Endothelial cell of umbilical vein (primary cell): Measurements from ENCODE around the gene HOXA1. TPM values are rescaled to one million over a fixed set of nuclear protein-coding genes. Genes with fewer than 3 reads are reported as not detected.

Experiments used
- BruUV-seq: library from RNA; stranded (reverse); fragments of 400-500 nt; replicated peaks from 2 replicates; lab custom pipeline; 2021; lab: Mats Ljungman, UMichigan
- CTCF ChIA-PET: fragments of 300-600, 350-600 bp; sonication (Branson Sonifier 250); formaldehyde crosslinking; loops from one replicate; lab custom pipeline; 2021; ENCODE audit warnings: antibody characterized with exemption, inconsistent platforms; lab: Charles Lee
- POLR2A ChIA-PET: fragments of 300-600, 350-600 bp; sonication (Branson Sonifier 250); formaldehyde crosslinking; loops from one replicate; lab custom pipeline; 2021; ENCODE audit warnings: antibody characterized with exemption, inconsistent platforms; lab: Charles Lee
- DNase-seq: peaks from one replicate; pipeline ENCODE4 v3.0.0-alpha.2; 2011; ENCODE audit warnings: low read depth, low spot score
- FAIRE-seq: peaks from 2 replicates; lab custom pipeline; 2011; peaks lifted over from hg19 to GRCh38; lab: Jason Lieb, UNC
- H2AFZ ChIP-seq: 2 replicates; pipeline ENCODE4 v1.6.0; 2012; ENCODE audit warnings: low read depth, low read length, control low read depth, inconsistent platforms
- H3K27ac ChIP-seq: 2 replicates; pipeline ENCODE4 v1.5.1; 2011; ENCODE audit warnings: low read depth, mild to moderate bottlenecking, control low read depth, low read length, moderate library complexity; ENCODE audit not compliant: insufficient read depth
- H3K27me3 ChIP-seq, 2 experiments: 2 replicates each; pipeline versions ENCODE4 v1.6.0 to v1.6.1; 2011; ENCODE audit warnings: low read length in 2 of 2, mixed read lengths in 1 of 2; ENCODE audit not compliant: control insufficient read depth in 2 of 2, insufficient read depth in 2 of 2
- H3K36me3 ChIP-seq, 2 experiments: 2 replicates in 1 of 2; 3 replicates in 1 of 2; pipeline ENCODE4 v1.5.1; 2011; ENCODE audit warnings: low read length in 2 of 2, mild to moderate bottlenecking in 1 of 2, moderate library complexity in 1 of 2; ENCODE audit not compliant: control insufficient read depth in 2 of 2, insufficient read depth in 2 of 2; ENCODE audit errors: extremely low read depth in 1 of 2
- H3K4me1 ChIP-seq: 3 replicates; pipeline ENCODE4 v1.5.1; 2011; ENCODE audit warnings: mild to moderate bottlenecking, low read length; ENCODE audit not compliant: control insufficient read depth, insufficient read depth; ENCODE audit errors: extremely low read depth
- H3K4me2 ChIP-seq: 2 replicates; pipeline ENCODE4 v1.6.1; 2011; ENCODE audit warnings: low read length, control low read depth, mixed read lengths; ENCODE audit not compliant: insufficient read depth
- H3K4me3 ChIP-seq, 3 experiments: fragments of 200-600 bp in 1 of 3; sonication (generic), shearing (Covaris generic) in 1 of 3; replicated peaks in 1 of 3; 2 replicates each; pipeline ENCODE4 v1.5.1; 2011 to 2016; ENCODE audit warnings: control low read depth in 3 of 3, low read length in 3 of 3, mild to moderate bottlenecking in 2 of 3, inconsistent platforms in 1 of 3, low read depth in 1 of 3, moderate library complexity in 1 of 3; ENCODE audit not compliant: insufficient read depth in 1 of 3
- H3K79me2 ChIP-seq: 2 replicates; pipeline ENCODE4 v1.6.0; 2012; ENCODE audit warnings: low read length, inconsistent platforms; ENCODE audit not compliant: control insufficient read depth, insufficient read depth
- H3K9ac ChIP-seq: replicated peaks from 2 replicates; pipeline ENCODE3; 2011; ENCODE audit warnings: low read length, control low read depth; ENCODE audit not compliant: insufficient read depth; ENCODE audit errors: extremely low read depth
- H3K9me1 ChIP-seq: replicated peaks from 3 replicates; pipeline ENCODE4 v1.6.0; 2011; ENCODE audit warnings: mild to moderate bottlenecking, low read length; ENCODE audit not compliant: control insufficient read depth, insufficient read depth; ENCODE audit errors: extremely low read depth
- H3K9me3 ChIP-seq: replicated peaks from 2 replicates; pipeline ENCODE4 v1.5.1; 2012; ENCODE audit warnings: low read length, inconsistent platforms; ENCODE audit not compliant: control insufficient read depth, insufficient read depth
- H4K20me1 ChIP-seq: replicated peaks from 2 replicates; pipeline ENCODE3; 2011; ENCODE audit warnings: mild to moderate bottlenecking, low read length; ENCODE audit not compliant: control insufficient read depth, insufficient read depth; ENCODE audit errors: extremely low read depth
- CTCF ChIP-seq, 2 donors: IDR thresholded peaks; 1 replicate in 1 of 2; 2 replicates in 1 of 2; pipeline ENCODE4 v1.5.1; 2011; ENCODE audit warnings: low read length in 2 of 2, mild to moderate bottlenecking in 2 of 2, moderate library complexity in 2 of 2, control low read depth in 1 of 2, inconsistent platforms in 1 of 2, low read depth in 1 of 2; ENCODE audit not compliant: insufficient read depth in 1 of 2; ENCODE audit errors: extremely low read depth in 1 of 2
- EZH2 ChIP-seq: IDR thresholded peaks from 2 replicates; pipeline ENCODE4 v1.6.1; 2012; ENCODE audit warnings: borderline replicate concordance, low read depth, mild to moderate bottlenecking, moderate library complexity, low read length, inconsistent platforms; ENCODE audit not compliant: severe bottlenecking
- FOS ChIP-seq: IDR thresholded peaks from 2 replicates; pipeline ENCODE4 v1.6.1; 2011; ENCODE audit warnings: mild to moderate bottlenecking, low read length, moderate library complexity, borderline replicate concordance; ENCODE audit not compliant: insufficient read depth
- GATA2 ChIP-seq: IDR thresholded peaks from 2 replicates; pipeline ENCODE4 v1.7.0; 2011; ENCODE audit warnings: low read depth, mild to moderate bottlenecking, moderate library complexity, mixed read lengths, low read length; ENCODE audit not compliant: insufficient read length, insufficient read depth
- JUN ChIP-seq: IDR thresholded peaks from 2 replicates; pipeline ENCODE4 v1.6.1; 2011; ENCODE audit warnings: borderline replicate concordance, low read depth; ENCODE audit not compliant: insufficient read length, insufficient read depth
- MAX ChIP-seq: IDR thresholded peaks from 2 replicates; pipeline ENCODE4 v1.6.1; 2011; ENCODE audit not compliant: insufficient read depth, insufficient read length
- MYC ChIP-seq: IDR thresholded peaks from one replicate; pipeline ENCODE4 v1.6.1; 2011; ENCODE audit warnings: mild to moderate bottlenecking, low read depth, low read length
- POLR2A ChIP-seq: IDR thresholded peaks from 2 replicates; pipeline ENCODE4 v1.6.1; 2012; ENCODE audit warnings: low read depth, mild to moderate bottlenecking, control low read depth, low read length
- POLR2AphosphoS5 ChIP-seq: IDR thresholded peaks from 2 replicates; pipeline ENCODE4 v1.6.1; 2012; ENCODE audit warnings: low read depth, mild to moderate bottlenecking, control low read depth, low read length, moderate library complexity; ENCODE audit not compliant: insufficient read depth
- dilution Hi-C: fragments of 300-500 bp; cut with MboI; formaldehyde crosslinking; loops from one replicate; pipeline ENCODE4 v1.15.0; 2019; ENCODE audit warnings: low sequenced_read_pairs; ENCODE audit not compliant: extremely low pct_ligation_motif_present
- intact Hi-C: fragments of 100-400 bp; cut with micrococcal nuclease; formaldehyde crosslinking; loops from one replicate; pipeline ENCODE4 v1.10.0; 2022
- polyA plus RNA-seq, 4 experiments: library from polyadenylated mRNA; depleted of rRNA in 3 of 4; stranded (reverse) in 3 of 4; unstranded in 1 of 4; fragments of >200 nt; gene quantifications; 2 replicates each; pipeline versions ENCODE4 v1.2.1 to v1.2.3, GENCODE V29; 2011 to 2012; ENCODE audit warnings: missing spikeins in 1 of 4
- total RNA-seq: library from RNA; stranded (reverse); gene quantifications from 2 replicates; pipeline ENCODE4 v1.2.3, GENCODE V29; 2021

The HOXA1 gene
- total and polyA plus RNA-seq, 2 donors (not counting 3 experiments of a cell fraction or from before 2014, with no cell fraction given), result 1.2 to 2.4 TPM

- intact Hi-C loops, result loop anchor here (2.0 to 5.0 kb wide), 2 partner anchors 61 to 731 kb away; partner anchors contain the start of gene HOXA9
- dilution Hi-C loops, result no loop called here
- peak overlapping the region; percentile 6 for H2AFZ ChIP-seq
- DNase-seq, result peak; percentile 63
- no peaks in the 10 kb centered on the region for H3K9me1 ChIP-seq
- peak overlapping the region; percentile 19 to 92 (median 23) for H3K4me3 ChIP-seq
- H3K4me2 ChIP-seq, result peak overlapping the region; percentile 74
- H3K9ac ChIP-seq, result peak overlapping the region; percentile 71
- ChIA-PET CTCF (interaction anchor here (1.8 to 5.4 kb wide), 2 partner anchors 10 to 15 kb away, joined by 6 to 70 read pairs; no protein-coding TSS in a partner anchor), POLR2A (no interaction called here)
- BruUV-seq, result no TSS peak
- no peaks in the 10 kb centered on the region for H4K20me1 ChIP-seq
- TF ChIP-seq POLR2AphosphoS5 (peak; percentile 25), JUN (no peak)
- H3K4me1 ChIP-seq, result peaks cover 91% of the 10 kb centered on the region
- no peak for FAIRE-seq
- H3K9me3 ChIP-seq, result no peaks in the 10 kb centered on the region
- H3K27ac ChIP-seq, result peak overlapping the region; percentile 93
- H3K36me3 ChIP-seq, result peaks cover 0 to 3% of the 10 kb centered on the region in 2 experiments
- peaks cover 84% of the 10 kb centered on the region for H3K79me2 ChIP-seq
- no peaks in the 10 kb centered on the region for H3K27me3 ChIP-seq
These were observed 7.9 kb upstream of the HOXA1 start for GRCh38 chr7:27103489-27104226.

- dilution Hi-C loops (no loop called here), intact Hi-C loops (loop anchor here (2.0 to 5.0 kb wide), 2 partner anchors 62 to 731 kb away; partner anchors contain the start of gene HOXA9)
- H3K4me3 ChIP-seq, result peak within 1 kb of the TSS; percentile 35 to 92 (median 45)
- POLR2A ChIA-PET, result no interaction called here
- no peaks in the 10 kb centered on the region for H3K27me3 ChIP-seq
- H3K9me1 ChIP-seq, result no peaks in the 10 kb centered on the region
- peak; percentile 66 for FAIRE-seq
- peak; percentile 86 for DNase-seq
- H2AFZ ChIP-seq, result peak within 1 kb of the TSS; percentile 6
- peaks cover 89% of the 10 kb centered on the region for H3K79me2 ChIP-seq
- peak within 1 kb of the TSS; percentile 93 for H3K27ac ChIP-seq
- H3K9me3 ChIP-seq, result no peaks in the 10 kb centered on the region
- TF ChIP-seq JUN, result no peak
- TF ChIP-seq FOS, result no peak
- no peak for TF ChIP-seq CTCF (IDR thresholded peaks at IDR 0.05; ENCODE audit: extremely low read depth in 1 of 2, insufficient read depth in 1 of 2, low read depth in 1 of 2, low read length in 2 of 2)
- no peak for TF ChIP-seq MYC
- no peak for TF ChIP-seq EZH2
- no peak for TF ChIP-seq MAX
- TF ChIP-seq POLR2A, result no peak
- TF ChIP-seq POLR2AphosphoS5, result no peak
- TF ChIP-seq GATA2, result no peak
- H3K4me1 ChIP-seq, result peaks cover 90% of the 10 kb centered on the region
- BruUV-seq, result no TSS peak
- H3K9ac ChIP-seq, result peak within 1 kb of the TSS; percentile 71
- CTCF ChIA-PET, result no interaction called here
- no peaks in the 10 kb centered on the region for H4K20me1 ChIP-seq
- peaks cover 0 to 3% of the 10 kb centered on the region in 2 experiments for H3K36me3 ChIP-seq
- H3K4me2 ChIP-seq, result peak within 1 kb of the TSS; percentile 74
These were observed 7.0 kb upstream of the HOXA1 start, which contains the start of gene HOXA2 for GRCh38 chr7:27102581-27103442. HOXA2 (minus strand) TSS chr7:27102683; CDS start chr7:27102500, 183 bp downstream.
